Adrenal gland (tissue), 5 donors: ENCODE results near the gene NFS1.
"Not testable (repeated sequence)": the region's sequence is repeated elsewhere in the genome, so short reads cannot be mapped to it uniquely, and the experiment has no call there.

ENCODE experiments used
- POLR2A ChIP-seq, 2 donors: fragments of 450-650 bp; IDR thresholded peaks; one replicate each; pipeline ENCODE4 v1.6.1; 2017; ENCODE audit warnings: antibody characterized with exemption in 2 of 2, mild to moderate bottlenecking in 2 of 2, moderate library complexity in 1 of 2
- TF ChIP-seq, protein P1 (sequence below), 6 experiments: fragments of 450-650 bp in 4 of 6; fragments of 200-600 bp in 2 of 6; sonication (generic) in 1 of 6; IDR thresholded peaks; 1 replicate in 5 of 6; 2 replicates in 1 of 6; pipeline versions ENCODE4 v1.5.1 to v1.8.0; 2016 to 2021; ENCODE audit warnings: antibody characterized with exemption in 6 of 6, mild to moderate bottlenecking in 2 of 6, moderate library complexity in 1 of 6
- donor health status: DM: no; HTN: no; CAD: no.

DNA sequence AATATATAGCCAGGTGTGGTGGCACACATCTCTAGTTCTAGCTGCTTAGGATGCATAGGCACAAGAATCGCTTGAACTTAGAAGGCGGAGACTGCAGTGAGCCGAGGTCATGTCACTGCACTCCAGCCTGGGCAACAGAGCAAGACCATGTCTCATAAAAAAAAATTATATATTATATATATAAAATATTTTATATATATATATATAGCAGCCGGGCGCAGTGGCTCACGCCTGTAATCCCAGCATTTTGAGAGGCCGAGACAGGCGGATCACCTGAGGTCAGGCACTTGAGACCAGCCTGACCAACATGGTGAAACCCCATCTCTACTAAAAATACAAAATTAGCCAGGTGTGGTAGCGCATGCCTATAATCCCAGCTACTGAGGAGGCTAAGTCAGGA, 13.8 kb downstream of the NFS1 start:
- TF ChIP-seq, protein P1, sequence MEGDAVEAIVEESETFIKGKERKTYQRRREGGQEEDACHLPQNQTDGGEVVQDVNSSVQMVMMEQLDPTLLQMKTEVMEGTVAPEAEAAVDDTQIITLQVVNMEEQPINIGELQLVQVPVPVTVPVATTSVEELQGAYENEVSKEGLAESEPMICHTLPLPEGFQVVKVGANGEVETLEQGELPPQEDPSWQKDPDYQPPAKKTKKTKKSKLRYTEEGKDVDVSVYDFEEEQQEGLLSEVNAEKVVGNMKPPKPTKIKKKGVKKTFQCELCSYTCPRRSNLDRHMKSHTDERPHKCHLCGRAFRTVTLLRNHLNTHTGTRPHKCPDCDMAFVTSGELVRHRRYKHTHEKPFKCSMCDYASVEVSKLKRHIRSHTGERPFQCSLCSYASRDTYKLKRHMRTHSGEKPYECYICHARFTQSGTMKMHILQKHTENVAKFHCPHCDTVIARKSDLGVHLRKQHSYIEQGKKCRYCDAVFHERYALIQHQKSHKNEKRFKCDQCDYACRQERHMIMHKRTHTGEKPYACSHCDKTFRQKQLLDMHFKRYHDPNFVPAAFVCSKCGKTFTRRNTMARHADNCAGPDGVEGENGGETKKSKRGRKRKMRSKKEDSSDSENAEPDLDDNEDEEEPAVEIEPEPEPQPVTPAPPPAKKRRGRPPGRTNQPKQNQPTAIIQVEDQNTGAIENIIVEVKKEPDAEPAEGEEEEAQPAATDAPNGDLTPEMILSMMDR (IDR thresholded peaks at IDR 0.05), result not testable (repeated sequence)
- not testable (repeated sequence) for TF ChIP-seq POLR2A (IDR thresholded peaks at IDR 0.05)
